Measurements from ENCODE around the gene HMCN1.

Gene HMCN1

GRCh38 chr1:186044079-186044685 lies 310.0 kb downstream of the HMCN1 start:
- no peak for DNase-seq

- DNase-seq, result no peak
Measured at GRCh38 chr1:186046437-186047211, 312.4 kb downstream of the HMCN1 start.

GRCh38 chr1:186050360-186050759 lies 316.2 kb downstream of the HMCN1 start:
- DNase-seq, result no peak

- peak; percentile 17 for DNase-seq
Measured at GRCh38 chr1:186054003-186054402, 319.8 kb downstream of the HMCN1 start.

GRCh38 chr1:186054932-186055331 lies 320.7 kb downstream of the HMCN1 start:
- no peak for DNase-seq

- no peak for DNase-seq
Measured at GRCh38 chr1:186055846-186056245, 321.7 kb downstream of the HMCN1 start.

- DNase-seq, result no peak
Measured at GRCh38 chr1:186057086-186057485, 322.9 kb downstream of the HMCN1 start.

GRCh38 chr1:186059311-186059710 lies 325.1 kb downstream of the HMCN1 start:
- peak; percentile 20 for DNase-seq

- DNase-seq, result no peak
Measured at GRCh38 chr1:186059752-186060151, 325.6 kb downstream of the HMCN1 start.

GRCh38 chr1:186060226-186060625 lies 326.0 kb downstream of the HMCN1 start:
- no peak for DNase-seq

- no peak for DNase-seq
Measured at GRCh38 chr1:186063091-186063657, 329.0 kb downstream of the HMCN1 start.

GRCh38 chr1:186066411-186066810 lies 332.2 kb downstream of the HMCN1 start:
- DNase-seq, result no peak

GRCh38 chr1:186073697-186074096 lies 339.5 kb downstream of the HMCN1 start:
- DNase-seq, result no peak

GRCh38 chr1:186076006-186076405 lies 341.8 kb downstream of the HMCN1 start:
- no peak for DNase-seq

GRCh38 chr1:186078245-186078644 lies 344.1 kb downstream of the HMCN1 start:
- no peak for DNase-seq

GRCh38 chr1:186079084-186079684 lies 345.0 kb downstream of the HMCN1 start:
- no peak for DNase-seq

GRCh38 chr1:186082235-186082937 lies 348.2 kb downstream of the HMCN1 start:
- peak; percentile 99 for DNase-seq

GRCh38 chr1:186086583-186086982 lies 352.4 kb downstream of the HMCN1 start:
- DNase-seq, result no peak

- no peak for DNase-seq
Measured at GRCh38 chr1:186089940-186090339, 355.7 kb downstream of the HMCN1 start.

- DNase-seq, result no peak
Measured at GRCh38 chr1:186091222-186091720, 357.1 kb downstream of the HMCN1 start.

GRCh38 chr1:186093437-186093836 lies 359.2 kb downstream of the HMCN1 start:
- DNase-seq, result peak; percentile 60

GRCh38 chr1:186094172-186094571 lies 360.0 kb downstream of the HMCN1 start:
- DNase-seq, result peak; percentile 9
